Measurements from ENCODE around the gene HDAC4.

The HDAC4 gene

DNA sequence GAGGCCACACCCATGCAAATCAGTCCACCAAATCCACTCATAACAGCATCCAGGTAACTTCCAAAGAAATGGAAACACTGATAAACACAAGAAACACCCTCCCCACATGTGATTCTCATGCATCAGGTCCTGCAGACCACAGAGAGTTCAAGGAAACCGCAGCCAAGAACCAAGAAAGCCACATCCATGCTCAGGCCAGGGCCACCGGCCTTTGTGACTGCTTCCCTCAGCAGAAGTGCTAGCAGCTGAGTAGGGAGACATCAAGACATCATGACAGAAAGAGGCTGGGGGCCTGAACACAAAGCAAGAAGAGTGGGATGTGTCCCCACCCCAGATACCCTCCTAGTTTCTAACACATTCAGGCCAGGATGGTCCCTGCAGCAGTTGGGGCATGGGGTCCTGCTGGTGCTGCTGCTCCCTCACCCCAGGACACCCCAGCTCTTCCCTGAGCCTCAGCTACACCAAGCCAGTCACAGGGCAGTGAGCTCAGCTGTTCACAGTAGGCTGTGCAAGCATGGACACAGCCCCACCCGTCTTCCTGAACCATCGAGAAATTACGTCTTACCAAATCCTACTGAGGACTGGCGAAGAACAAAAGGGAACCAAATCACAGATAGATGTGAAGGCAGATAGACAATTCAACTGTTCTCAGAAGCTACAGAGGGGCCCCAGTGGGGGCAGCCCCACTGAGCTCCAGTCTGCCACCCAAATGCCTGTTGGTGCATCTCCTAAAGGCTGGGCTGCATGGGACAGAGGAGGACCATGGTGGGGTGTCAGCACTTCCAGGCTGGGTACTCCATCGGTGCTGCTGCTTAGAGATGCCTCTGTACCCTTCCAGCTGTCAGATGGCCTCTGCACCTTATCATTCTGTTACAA, 60.9 kb downstream of the HDAC4 start:
- no peaks in the 10 kb centered on the region for H3K9me2 ChIP-seq (replicated peaks; ENCODE audit: insufficient read depth, low read length)
- no peak overlapping the region for H3K4me3 ChIP-seq (ENCODE audit: insufficient read depth, low read length, poor library complexity, severe bottlenecking)
- H3K36me3 ChIP-seq (ENCODE audit: low read length) = no peaks in the 10 kb centered on the region
- no peak overlapping the region for H3K4me2 ChIP-seq (ENCODE audit: low read depth, low read length, poor library complexity, severe bottlenecking)
- H3K9me3 ChIP-seq (ENCODE audit: insufficient read depth, low read length) = no peaks in the 10 kb centered on the region
- H3F3A ChIP-seq (ENCODE audit: insufficient read depth) = no peaks in the 10 kb centered on the region
- no peak overlapping the region for H3K27ac ChIP-seq (ENCODE audit: low read depth, low read length)
- no peaks in the 10 kb centered on the region for H3K27me3 ChIP-seq (ENCODE audit: low read length)
- H3K79me2 ChIP-seq (ENCODE audit: insufficient read depth, low read length) = no peaks in the 10 kb centered on the region
- TF ChIP-seq EZH2phosphoT487 (conservative IDR thresholded peaks at IDR 0.05; ENCODE audit: low read length) (no peak), CTCF (IDR thresholded peaks at IDR 0.05; ENCODE audit: insufficient read depth, low read length, poor library complexity, severe bottlenecking) (no peak)
- H4K20me1 ChIP-seq (ENCODE audit: low read depth, low read length) = no peaks in the 10 kb centered on the region
- no peak overlapping the region for H3K9ac ChIP-seq (ENCODE audit: low read length)
- no peak overlapping the region for H2AFZ ChIP-seq (ENCODE audit: low read depth, low read length, severe bottlenecking)

- Histone ChIP-seq H3K4me3 (ENCODE audit: insufficient read depth, low read length, poor library complexity, severe bottlenecking) (no peak overlapping the region), H3K9me2 (replicated peaks; ENCODE audit: insufficient read depth, low read length) (no peaks in the 10 kb centered on the region), H2AFZ (ENCODE audit: low read depth, low read length, severe bottlenecking) (no peak overlapping the region), H3K36me3 (ENCODE audit: low read length) (no peaks in the 10 kb centered on the region), H3K9ac (ENCODE audit: low read length) (no peak overlapping the region), H3K27me3 (ENCODE audit: low read length) (no peaks in the 10 kb centered on the region), H3K27ac (ENCODE audit: low read depth, low read length) (no peak overlapping the region), H3K4me2 (ENCODE audit: low read depth, low read length, poor library complexity, severe bottlenecking) (no peak overlapping the region), H4K20me1 (ENCODE audit: low read depth, low read length) (no peaks in the 10 kb centered on the region), H3K79me2 (ENCODE audit: insufficient read depth, low read length) (no peaks in the 10 kb centered on the region), H3K9me3 (ENCODE audit: insufficient read depth, low read length) (no peaks in the 10 kb centered on the region), H3F3A (ENCODE audit: insufficient read depth) (no peaks in the 10 kb centered on the region)
- TF ChIP-seq CTCF (IDR thresholded peaks at IDR 0.05; ENCODE audit: insufficient read depth, low read length, poor library complexity, severe bottlenecking) (no peak), EZH2phosphoT487 (conservative IDR thresholded peaks at IDR 0.05; ENCODE audit: low read length) (no peak)
Observed at GRCh38 chr2:239339241-239339640, 61.6 kb downstream of the HDAC4 start.

DNA sequence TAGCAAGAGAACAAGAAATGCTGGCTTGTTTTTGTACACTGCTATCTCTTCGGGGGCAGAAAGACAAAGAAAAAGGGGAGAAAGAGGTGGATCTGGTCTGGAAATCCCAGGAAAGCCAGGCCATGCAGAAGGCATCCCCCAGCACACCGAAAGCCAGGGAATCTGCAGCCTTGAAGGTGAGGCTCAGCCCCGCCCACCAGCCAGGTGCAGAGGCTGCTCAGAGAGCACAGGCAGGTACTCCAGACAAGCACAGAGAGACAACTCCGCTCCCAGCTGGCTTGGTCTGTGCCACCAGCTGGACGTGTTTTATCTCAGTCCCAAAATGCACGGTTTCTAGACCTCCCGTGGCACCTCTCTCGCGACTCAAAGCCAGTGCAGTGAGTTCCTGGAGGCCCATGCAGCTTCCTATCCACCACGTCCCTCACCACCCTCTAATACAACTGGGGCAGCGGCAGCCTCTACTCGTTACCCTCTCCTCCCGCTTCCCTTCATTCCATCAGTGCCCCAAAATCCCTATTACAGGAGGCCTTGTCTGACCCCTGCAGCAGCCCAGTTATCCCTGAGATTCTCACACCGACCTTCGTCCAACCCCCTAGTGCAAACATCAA, 62.8 kb downstream of the HDAC4 start:
- TF ChIP-seq CTCF (IDR thresholded peaks at IDR 0.05; ENCODE audit: insufficient read depth, low read length, poor library complexity, severe bottlenecking) = no peak
- no peak for TF ChIP-seq EZH2phosphoT487 (conservative IDR thresholded peaks at IDR 0.05; ENCODE audit: low read length)
- Histone ChIP-seq H3K27me3 (ENCODE audit: low read length) (no peaks in the 10 kb centered on the region), H3K9me3 (ENCODE audit: insufficient read depth, low read length) (no peaks in the 10 kb centered on the region), H3K4me2 (ENCODE audit: low read depth, low read length, poor library complexity, severe bottlenecking) (no peak overlapping the region), H4K20me1 (ENCODE audit: low read depth, low read length) (no peaks in the 10 kb centered on the region), H3K9me2 (replicated peaks; ENCODE audit: insufficient read depth, low read length) (no peaks in the 10 kb centered on the region), H3K79me2 (ENCODE audit: insufficient read depth, low read length) (no peaks in the 10 kb centered on the region), H2AFZ (ENCODE audit: low read depth, low read length, severe bottlenecking) (no peak overlapping the region), H3F3A (ENCODE audit: insufficient read depth) (no peaks in the 10 kb centered on the region), H3K27ac (ENCODE audit: low read depth, low read length) (no peak overlapping the region), H3K36me3 (ENCODE audit: low read length) (no peaks in the 10 kb centered on the region), H3K9ac (ENCODE audit: low read length) (no peak overlapping the region), H3K4me3 (ENCODE audit: insufficient read depth, low read length, poor library complexity, severe bottlenecking) (no peak overlapping the region)
